Spleen (tissue), 7 donors: ENCODE measurements around the gene CD300E.

ENCODE experiments used
- POLR2A ChIP-seq, 3 donors: fragments of 450-650 bp; IDR thresholded peaks; one replicate each; pipeline ENCODE4 v1.5.1; 2017; ENCODE audit warnings: antibody characterized with exemption in 3 of 3, mild to moderate bottlenecking in 1 of 3
- POLR2AphosphoS5 ChIP-seq, 3 donors: sonication (generic); formaldehyde crosslinking; IDR thresholded peaks; one replicate each; pipeline ENCODE4 v1.5.1; 2017; ENCODE audit warnings: antibody characterized with exemption in 3 of 3
- TF ChIP-seq, protein P1 (sequence below), 11 experiments: fragments of 200-600 bp in 7 of 11; fragments of 450-650 bp in 4 of 11; sonication (generic) in 4 of 11; IDR thresholded peaks in 8 of 11; conservative IDR thresholded peaks in 3 of 11; 1 replicate in 7 of 11; 2 replicates in 4 of 11; pipeline versions ENCODE4 v1.4.0 to v1.8.0; 2016 to 2021; ENCODE audit warnings: antibody characterized with exemption in 11 of 11, inconsistent platforms in 4 of 11, mild to moderate bottlenecking in 1 of 11
- donor health status: DM: no; HTN: no; CAD: no; lungs with moderate emphysema.
- donor health status: DM: no; HTN: no; CAD: no.
- donor health status: DM: no; HTN: no; CAD: no.

DNA sequence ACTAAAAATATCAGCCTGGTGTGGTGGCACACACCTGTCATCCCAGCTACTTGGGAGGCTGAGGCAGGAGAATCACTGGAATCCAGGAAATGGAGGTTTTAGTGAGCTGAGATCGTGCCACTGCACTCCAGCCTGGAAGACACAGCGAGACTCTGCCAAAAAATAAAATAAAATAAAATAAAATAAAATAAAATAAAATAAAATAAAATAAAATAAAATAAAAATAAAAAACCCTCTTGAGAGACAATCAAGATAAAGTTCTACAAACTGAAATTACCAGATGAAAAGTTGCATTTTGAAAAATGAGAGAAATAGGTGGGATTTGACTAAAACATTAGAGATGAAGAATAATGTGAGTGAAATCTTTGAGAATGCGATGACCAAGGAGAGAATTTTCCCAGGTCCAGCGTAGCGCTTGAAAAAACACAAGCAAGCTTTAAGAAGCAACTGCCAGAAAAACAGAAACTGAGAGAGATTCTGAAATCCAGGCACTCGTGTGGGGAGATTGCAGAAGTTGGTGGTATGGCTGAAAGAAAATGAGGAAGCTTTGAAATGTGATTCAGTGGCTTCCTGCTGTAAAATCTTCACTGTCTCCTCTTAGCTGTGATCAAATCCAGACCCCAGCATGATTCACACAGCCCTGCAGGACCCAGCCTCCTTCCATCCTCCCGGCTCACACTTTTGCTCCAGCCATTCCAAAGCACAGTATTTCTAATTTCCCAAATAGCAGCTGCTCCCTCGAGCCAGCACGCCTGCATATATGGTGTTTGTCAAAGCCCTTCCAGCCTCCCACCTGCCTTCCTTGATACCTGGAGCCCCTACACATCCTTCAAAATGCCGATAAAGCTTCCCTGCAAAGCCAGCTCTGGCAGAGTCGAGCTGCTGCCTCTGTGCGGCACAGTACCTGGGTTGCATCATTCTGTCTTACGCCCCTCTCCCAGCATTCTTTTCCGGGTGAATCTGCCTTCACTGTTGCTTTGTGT is 8.2 kb upstream of the CD300E start:
- TF ChIP-seq, protein P1, sequence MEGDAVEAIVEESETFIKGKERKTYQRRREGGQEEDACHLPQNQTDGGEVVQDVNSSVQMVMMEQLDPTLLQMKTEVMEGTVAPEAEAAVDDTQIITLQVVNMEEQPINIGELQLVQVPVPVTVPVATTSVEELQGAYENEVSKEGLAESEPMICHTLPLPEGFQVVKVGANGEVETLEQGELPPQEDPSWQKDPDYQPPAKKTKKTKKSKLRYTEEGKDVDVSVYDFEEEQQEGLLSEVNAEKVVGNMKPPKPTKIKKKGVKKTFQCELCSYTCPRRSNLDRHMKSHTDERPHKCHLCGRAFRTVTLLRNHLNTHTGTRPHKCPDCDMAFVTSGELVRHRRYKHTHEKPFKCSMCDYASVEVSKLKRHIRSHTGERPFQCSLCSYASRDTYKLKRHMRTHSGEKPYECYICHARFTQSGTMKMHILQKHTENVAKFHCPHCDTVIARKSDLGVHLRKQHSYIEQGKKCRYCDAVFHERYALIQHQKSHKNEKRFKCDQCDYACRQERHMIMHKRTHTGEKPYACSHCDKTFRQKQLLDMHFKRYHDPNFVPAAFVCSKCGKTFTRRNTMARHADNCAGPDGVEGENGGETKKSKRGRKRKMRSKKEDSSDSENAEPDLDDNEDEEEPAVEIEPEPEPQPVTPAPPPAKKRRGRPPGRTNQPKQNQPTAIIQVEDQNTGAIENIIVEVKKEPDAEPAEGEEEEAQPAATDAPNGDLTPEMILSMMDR (IDR thresholded peaks at IDR 0.05 in 8 of 11, conservative IDR thresholded peaks at IDR 0.05 in 3 of 11), result no peak
- TF ChIP-seq POLR2AphosphoS5 (IDR thresholded peaks at IDR 0.05) (no peak), POLR2A (IDR thresholded peaks at IDR 0.05) (no peak)
